ENCODE measurements around the gene WDFY4. TPM values are rescaled to one million over a fixed set of nuclear protein-coding genes. Genes with fewer than 3 reads are reported as not detected.

Gene WDFY4
- total and polyA plus RNA-seq, 2 experiments from 2014 or later: 0.14 TPM; not detected in 1

DNA sequence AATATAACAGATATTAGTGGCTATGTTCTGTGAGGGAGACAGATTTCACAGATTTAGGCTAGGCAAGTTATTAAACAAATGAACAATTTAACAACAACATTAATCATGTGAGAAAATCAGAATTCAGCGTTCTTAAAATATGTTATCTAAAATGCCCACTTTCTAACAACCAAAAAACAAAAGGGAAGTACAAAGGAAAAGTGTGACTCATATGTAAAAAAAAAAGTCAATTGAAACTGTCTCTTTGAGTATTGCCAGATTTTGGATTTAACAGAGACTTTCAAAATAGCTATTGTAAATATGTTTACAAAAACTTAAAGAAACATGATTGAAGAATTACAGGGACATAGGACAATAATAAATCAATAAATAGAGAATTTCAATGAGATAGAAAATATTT, 45.0 kb upstream of the WDFY4 start (continued):
- TF ChIP-seq, protein P1, sequence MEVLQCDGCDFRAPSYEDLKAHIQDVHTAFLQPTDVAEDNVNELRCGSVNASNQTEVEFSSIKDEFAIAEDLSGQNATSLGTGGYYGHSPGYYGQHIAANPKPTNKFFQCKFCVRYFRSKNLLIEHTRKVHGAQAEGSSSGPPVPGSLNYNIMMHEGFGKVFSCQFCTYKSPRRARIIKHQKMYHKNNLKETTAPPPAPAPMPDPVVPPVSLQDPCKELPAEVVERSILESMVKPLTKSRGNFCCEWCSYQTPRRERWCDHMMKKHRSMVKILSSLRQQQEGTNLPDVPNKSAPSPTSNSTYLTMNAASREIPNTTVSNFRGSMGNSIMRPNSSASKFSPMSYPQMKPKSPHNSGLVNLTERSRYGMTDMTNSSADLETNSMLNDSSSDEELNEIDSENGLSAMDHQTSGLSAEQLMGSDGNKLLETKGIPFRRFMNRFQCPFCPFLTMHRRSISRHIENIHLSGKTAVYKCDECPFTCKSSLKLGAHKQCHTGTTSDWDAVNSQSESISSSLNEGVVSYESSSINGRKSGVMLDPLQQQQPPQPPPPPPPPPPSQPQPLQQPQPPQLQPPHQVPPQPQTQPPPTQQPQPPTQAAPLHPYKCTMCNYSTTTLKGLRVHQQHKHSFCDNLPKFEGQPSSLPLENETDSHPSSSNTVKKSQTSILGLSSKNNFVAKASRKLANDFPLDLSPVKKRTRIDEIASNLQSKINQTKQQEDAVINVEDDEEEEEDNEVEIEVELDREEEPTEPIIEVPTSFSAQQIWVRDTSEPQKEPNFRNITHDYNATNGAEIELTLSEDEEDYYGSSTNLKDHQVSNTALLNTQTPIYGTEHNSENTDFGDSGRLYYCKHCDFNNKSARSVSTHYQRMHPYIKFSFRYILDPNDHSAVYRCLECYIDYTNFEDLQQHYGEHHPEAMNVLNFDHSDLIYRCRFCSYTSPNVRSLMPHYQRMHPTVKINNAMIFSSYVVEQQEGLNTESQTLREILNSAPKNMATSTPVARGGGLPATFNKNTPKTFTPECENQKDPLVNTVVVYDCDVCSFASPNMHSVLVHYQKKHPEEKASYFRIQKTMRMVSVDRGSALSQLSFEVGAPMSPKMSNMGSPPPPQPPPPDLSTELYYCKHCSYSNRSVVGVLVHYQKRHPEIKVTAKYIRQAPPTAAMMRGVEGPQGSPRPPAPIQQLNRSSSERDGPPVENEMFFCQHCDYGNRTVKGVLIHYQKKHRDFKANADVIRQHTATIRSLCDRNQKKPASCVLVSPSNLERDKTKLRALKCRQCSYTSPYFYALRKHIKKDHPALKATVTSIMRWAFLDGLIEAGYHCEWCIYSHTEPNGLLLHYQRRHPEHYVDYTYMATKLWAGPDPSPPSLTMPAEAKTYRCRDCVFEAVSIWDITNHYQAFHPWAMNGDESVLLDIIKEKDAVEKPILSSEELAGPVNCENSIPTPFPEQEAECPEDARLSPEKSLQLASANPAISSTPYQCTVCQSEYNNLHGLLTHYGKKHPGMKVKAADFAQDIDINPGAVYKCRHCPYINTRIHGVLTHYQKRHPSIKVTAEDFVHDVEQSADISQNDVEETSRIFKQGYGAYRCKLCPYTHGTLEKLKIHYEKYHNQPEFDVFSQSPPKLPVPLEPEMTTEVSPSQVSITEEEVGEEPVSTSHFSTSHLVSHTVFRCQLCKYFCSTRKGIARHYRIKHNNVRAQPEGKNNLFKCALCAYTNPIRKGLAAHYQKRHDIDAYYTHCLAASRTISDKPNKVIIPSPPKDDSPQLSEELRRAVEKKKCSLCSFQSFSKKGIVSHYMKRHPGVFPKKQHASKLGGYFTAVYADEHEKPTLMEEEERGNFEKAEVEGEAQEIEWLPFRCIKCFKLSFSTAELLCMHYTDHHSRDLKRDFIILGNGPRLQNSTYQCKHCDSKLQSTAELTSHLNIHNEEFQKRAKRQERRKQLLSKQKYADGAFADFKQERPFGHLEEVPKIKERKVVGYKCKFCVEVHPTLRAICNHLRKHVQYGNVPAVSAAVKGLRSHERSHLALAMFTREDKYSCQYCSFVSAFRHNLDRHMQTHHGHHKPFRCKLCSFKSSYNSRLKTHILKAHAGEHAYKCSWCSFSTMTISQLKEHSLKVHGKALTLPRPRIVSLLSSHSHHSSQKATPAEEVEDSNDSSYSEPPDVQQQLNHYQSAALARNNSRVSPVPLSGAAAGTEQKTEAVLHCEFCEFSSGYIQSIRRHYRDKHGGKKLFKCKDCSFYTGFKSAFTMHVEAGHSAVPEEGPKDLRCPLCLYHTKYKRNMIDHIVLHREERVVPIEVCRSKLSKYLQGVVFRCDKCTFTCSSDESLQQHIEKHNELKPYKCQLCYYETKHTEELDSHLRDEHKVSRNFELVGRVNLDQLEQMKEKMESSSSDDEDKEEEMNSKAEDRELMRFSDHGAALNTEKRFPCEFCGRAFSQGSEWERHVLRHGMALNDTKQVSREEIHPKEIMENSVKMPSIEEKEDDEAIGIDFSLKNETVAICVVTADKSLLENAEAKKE (CRISPR knock-in tag; IDR thresholded peaks at IDR 0.05): no peak

- ATAC-seq (no peak), DNase-seq (ENCODE audit: low spot score) (no peak)
- Histone ChIP-seq H3K27me3 (ENCODE audit: insufficient read depth) (no peaks in the 10 kb centered on the region), H3K4me2 (no peak overlapping the region), H3K79me2 (replicated peaks; ENCODE audit: insufficient read depth) (no peaks in the 10 kb centered on the region), H3F3A (replicated peaks; ENCODE audit: low read depth) (no peaks in the 10 kb centered on the region), H4K20me1 (replicated peaks; ENCODE audit: insufficient read depth) (no peaks in the 10 kb centered on the region), H2AFZ (no peak overlapping the region), H3K4me1 (ENCODE audit: insufficient read depth) (no peaks in the 10 kb centered on the region), H3K27ac (ENCODE audit: low read depth) (no peak overlapping the region), H3K9me2 (ENCODE audit: insufficient read depth) (no peaks in the 10 kb centered on the region), H3K4me3 (no peak overlapping the region), H3K36me3 (ENCODE audit: insufficient read depth) (no peaks in the 10 kb centered on the region)
- Mint-ChIP-seq H3K36me3 (ENCODE audit: low read depth) (no peaks in the 10 kb centered on the region), H3K4me1 (no peaks in the 10 kb centered on the region), H3K9me3 (peaks cover 17% of the 10 kb centered on the region), H3K27ac (no peak overlapping the region), H3K27me3 (ENCODE audit: insufficient read depth, low read depth, poor library complexity) (peaks cover 3% of the 10 kb centered on the region), H3K4me3 (no peak overlapping the region)
- TF ChIP-seq NANOG (IDR thresholded peaks at IDR 0.05; ENCODE audit: borderline replicate concordance) (no peak), ZNF331 (CRISPR knock-in tag; IDR thresholded peaks at IDR 0.05; ENCODE audit: low read depth) (no peak), STAT1 (IDR thresholded peaks at IDR 0.05; ENCODE audit: unreplicated experiment) (no peak), CREB1 (CRISPR knock-in tag; IDR thresholded peaks at IDR 0.05; ENCODE audit: low read depth) (no peak), ETS1 (IDR thresholded peaks at IDR 0.05) (no peak), POLR2AphosphoS5 (IDR thresholded peaks at IDR 0.05; ENCODE audit: low read depth) (no peak), JUNB (IDR thresholded peaks at IDR 0.05; ENCODE audit: unreplicated experiment) (no peak), EZH2phosphoT487 (IDR thresholded peaks at IDR 0.05; ENCODE audit: unreplicated experiment) (no peak), EZH2 (IDR thresholded peaks at IDR 0.05; ENCODE audit: low read depth, unreplicated experiment) (no peak), ZNF114 (CRISPR knock-in tag; IDR thresholded peaks at IDR 0.05) (no peak), CTCF (conservative IDR thresholded peaks at IDR 0.05; ENCODE audit: low read depth in 2 of 2) (no peak)
- TF ChIP-seq, protein P2, sequence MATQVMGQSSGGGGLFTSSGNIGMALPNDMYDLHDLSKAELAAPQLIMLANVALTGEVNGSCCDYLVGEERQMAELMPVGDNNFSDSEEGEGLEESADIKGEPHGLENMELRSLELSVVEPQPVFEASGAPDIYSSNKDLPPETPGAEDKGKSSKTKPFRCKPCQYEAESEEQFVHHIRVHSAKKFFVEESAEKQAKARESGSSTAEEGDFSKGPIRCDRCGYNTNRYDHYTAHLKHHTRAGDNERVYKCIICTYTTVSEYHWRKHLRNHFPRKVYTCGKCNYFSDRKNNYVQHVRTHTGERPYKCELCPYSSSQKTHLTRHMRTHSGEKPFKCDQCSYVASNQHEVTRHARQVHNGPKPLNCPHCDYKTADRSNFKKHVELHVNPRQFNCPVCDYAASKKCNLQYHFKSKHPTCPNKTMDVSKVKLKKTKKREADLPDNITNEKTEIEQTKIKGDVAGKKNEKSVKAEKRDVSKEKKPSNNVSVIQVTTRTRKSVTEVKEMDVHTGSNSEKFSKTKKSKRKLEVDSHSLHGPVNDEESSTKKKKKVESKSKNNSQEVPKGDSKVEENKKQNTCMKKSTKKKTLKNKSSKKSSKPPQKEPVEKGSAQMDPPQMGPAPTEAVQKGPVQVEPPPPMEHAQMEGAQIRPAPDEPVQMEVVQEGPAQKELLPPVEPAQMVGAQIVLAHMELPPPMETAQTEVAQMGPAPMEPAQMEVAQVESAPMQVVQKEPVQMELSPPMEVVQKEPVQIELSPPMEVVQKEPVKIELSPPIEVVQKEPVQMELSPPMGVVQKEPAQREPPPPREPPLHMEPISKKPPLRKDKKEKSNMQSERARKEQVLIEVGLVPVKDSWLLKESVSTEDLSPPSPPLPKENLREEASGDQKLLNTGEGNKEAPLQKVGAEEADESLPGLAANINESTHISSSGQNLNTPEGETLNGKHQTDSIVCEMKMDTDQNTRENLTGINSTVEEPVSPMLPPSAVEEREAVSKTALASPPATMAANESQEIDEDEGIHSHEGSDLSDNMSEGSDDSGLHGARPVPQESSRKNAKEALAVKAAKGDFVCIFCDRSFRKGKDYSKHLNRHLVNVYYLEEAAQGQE (IDR thresholded peaks at IDR 0.05; ENCODE audit: unreplicated experiment): no peak
These were observed 44.3 kb upstream of the WDFY4 start for GRCh38 chr10:48640326-48640725.
